ENCODE data around the gene ERN1.

GRCh38 chr17:64154717-64155116 lies 24.8 kb upstream of the ERN1 start:
- TF ChIP-seq CTCF (optimal IDR thresholded peaks at IDR 0.05 in 1 of 3, IDR thresholded peaks at IDR 0.05 in 1 of 3, conservative IDR thresholded peaks at IDR 0.05 in 1 of 3; ENCODE audit: extremely low read depth in 1 of 3, insufficient read depth in 2 of 3, low read length in 3 of 3) (no peak), EZH2 (IDR thresholded peaks at IDR 0.05; ENCODE audit: low read length) (no peak)
